Renal cortex interstitium (tissue), 11 donors: ENCODE data around the gene TCEAL7. TPM values are rescaled to one million over a fixed set of nuclear protein-coding genes. Genes with fewer than 3 reads are reported as not detected.
"Not testable (repeated sequence)": the region's sequence is repeated elsewhere in the genome, so short reads cannot be mapped to it uniquely, and the experiment has no call there.

Experiments used
- DNase-seq, 11 donors: peaks; one replicate each; pipeline ENCODE4 v3.0.0-alpha.2; 2013; ENCODE audit warnings: low read depth in 9 of 11, low spot score in 4 of 11; ENCODE audit errors: extremely low read depth in 1 of 11
- polyA plus RNA-seq, 3 donors: library from polyadenylated mRNA; unstranded; fragments of 120-200 nt; gene quantifications; one replicate each; pipeline ENCODE4 v1.2.1, GENCODE V29; 2013; ENCODE audit not compliant: insufficient read length in 3 of 3

TCEAL7 gene
- polyA plus RNA-seq, 3 donors, result 30.8 to 40.4 (median 37.8) TPM

- DNase-seq, result no peak
These were observed 26.8 kb downstream of the TCEAL7 start for GRCh38 chrX:103356858-103357257.

GRCh38 chrX:103357871-103358270, 27.8 kb downstream of the TCEAL7 start:
- DNase-seq, result no peak

GRCh38 chrX:103359605-103360004, 29.6 kb downstream of the TCEAL7 start:
- DNase-seq, result not testable (repeated sequence)

- DNase-seq, result no peak
These were observed 30.1 kb downstream of the TCEAL7 start for GRCh38 chrX:103360092-103360491.

GRCh38 chrX:103360916-103361315, 30.9 kb downstream of the TCEAL7 start:
- DNase-seq, result no peak

- no peak for DNase-seq
These were observed 31.8 kb downstream of the TCEAL7 start for GRCh38 chrX:103361798-103362197.

GRCh38 chrX:103362474-103362873, 32.4 kb downstream of the TCEAL7 start:
- no peak for DNase-seq

- no peak for DNase-seq
These were observed 33.0 kb downstream of the TCEAL7 start for GRCh38 chrX:103363046-103363445.

GRCh38 chrX:103367502-103367901, 37.5 kb downstream of the TCEAL7 start:
- no peak for DNase-seq

GRCh38 chrX:103369479-103369878, 39.4 kb downstream of the TCEAL7 start:
- DNase-seq, result no peak

- DNase-seq, result no peak
These were observed 42.8 kb downstream of the TCEAL7 start for GRCh38 chrX:103372886-103373285.

GRCh38 chrX:103373581-103373980, 43.5 kb downstream of the TCEAL7 start:
- no peak for DNase-seq

GRCh38 chrX:103376118-103376978, 46.3 kb downstream of the TCEAL7 start, which contains the start of gene BEX3:
Gene BEX3 (plus strand): TSS chrX:103376538. CDS start chrX:103377522, 984 bp downstream.
- DNase-seq, result peak in 9 of 11 donors; percentile 29 to 60 (median 51)

GRCh38 chrX:103376979-103377324, 46.9 kb downstream of the TCEAL7 start:
- peak in 5 of 11 donors; percentile 32 to 52 (median 42) for DNase-seq

- no peak for DNase-seq
These were observed 49.0 kb downstream of the TCEAL7 start for GRCh38 chrX:103378990-103379389.

Other genes with a start within 250 kb of the TCEAL7 start
- gene NXF3, start 237.1 kb upstream of the TCEAL7 start, polyA plus RNA-seq, result under 1 TPM in 2 of 3 donors, not detected in 1; 0.11 to 0.19 TPM
- gene BEX4, start 115.1 kb upstream of the TCEAL7 start, polyA plus RNA-seq, result 100 to 1,000 TPM; 142 to 182 (median 155) TPM
- 100 to 1,000 TPM; 132 to 165 (median 145) TPM for gene TCEAL8, start 75.1 kb upstream of the TCEAL7 start, polyA plus RNA-seq
- gene TCEAL5, start 53.5 kb upstream of the TCEAL7 start, polyA plus RNA-seq, result 10 to 100 TPM; 12.0 to 17.8 (median 14.5) TPM
- 10 to 100 TPM; 73.1 to 88.9 (median 78.9) TPM for gene BEX2, start 19.2 kb upstream of the TCEAL7 start, polyA plus RNA-seq
- gene TCEAL9, start 26.3 kb downstream of the TCEAL7 start, polyA plus RNA-seq, result 100 to 1,000 TPM; 199 to 240 (median 213) TPM
- 100 to 1,000 TPM; 475 to 590 (median 586) TPM for gene BEX3, start 46.3 kb downstream of the TCEAL7 start, polyA plus RNA-seq
- 1 to 10 TPM; 2.9 to 4.7 (median 3.4) TPM for gene RAB40A, start 189.2 kb downstream of the TCEAL7 start, polyA plus RNA-seq